ENCODE data around the gene NFIC. TPM values are rescaled to one million over a fixed set of nuclear protein-coding genes. Genes with fewer than 3 reads are reported as not detected.

Gene NFIC
- total RNA-seq, 4 donors from 2014 or later, result 102 to 236 (median 158) TPM

GRCh38 chr19:3456925-3457527 is 90.6 kb downstream of the NFIC start:
- intact Hi-C loops (cut with DNase I; ENCODE audit: low total_unique reads), result no loop called here
- H3K4me3 ChIP-seq (ENCODE audit: low read depth, poor library complexity, severe bottlenecking), result no peak overlapping the region
- DNase-seq (ENCODE audit: low spot score in 2 of 2), result no peak
- WGBS, 2 donors, result 67 to 72% methylated on average over 11 to 15 of the region's 18 CpGs
- no peak for TF ChIP-seq POLR2A (IDR thresholded peaks at IDR 0.05)
- TF ChIP-seq, protein P1, sequence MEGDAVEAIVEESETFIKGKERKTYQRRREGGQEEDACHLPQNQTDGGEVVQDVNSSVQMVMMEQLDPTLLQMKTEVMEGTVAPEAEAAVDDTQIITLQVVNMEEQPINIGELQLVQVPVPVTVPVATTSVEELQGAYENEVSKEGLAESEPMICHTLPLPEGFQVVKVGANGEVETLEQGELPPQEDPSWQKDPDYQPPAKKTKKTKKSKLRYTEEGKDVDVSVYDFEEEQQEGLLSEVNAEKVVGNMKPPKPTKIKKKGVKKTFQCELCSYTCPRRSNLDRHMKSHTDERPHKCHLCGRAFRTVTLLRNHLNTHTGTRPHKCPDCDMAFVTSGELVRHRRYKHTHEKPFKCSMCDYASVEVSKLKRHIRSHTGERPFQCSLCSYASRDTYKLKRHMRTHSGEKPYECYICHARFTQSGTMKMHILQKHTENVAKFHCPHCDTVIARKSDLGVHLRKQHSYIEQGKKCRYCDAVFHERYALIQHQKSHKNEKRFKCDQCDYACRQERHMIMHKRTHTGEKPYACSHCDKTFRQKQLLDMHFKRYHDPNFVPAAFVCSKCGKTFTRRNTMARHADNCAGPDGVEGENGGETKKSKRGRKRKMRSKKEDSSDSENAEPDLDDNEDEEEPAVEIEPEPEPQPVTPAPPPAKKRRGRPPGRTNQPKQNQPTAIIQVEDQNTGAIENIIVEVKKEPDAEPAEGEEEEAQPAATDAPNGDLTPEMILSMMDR (IDR thresholded peaks at IDR 0.05), result no peak

- TF ChIP-seq, protein P1 (IDR thresholded peaks at IDR 0.05), result no peak
- TF ChIP-seq POLR2A (IDR thresholded peaks at IDR 0.05), result no peak
- no peak overlapping the region for H3K4me3 ChIP-seq (ENCODE audit: low read depth, poor library complexity, severe bottlenecking)
- no peak for DNase-seq (ENCODE audit: low spot score in 2 of 2)
- WGBS, 2 donors, result 53 to 71% methylated on average over 21 to 22 of the region's 22 CpGs
- intact Hi-C loops (cut with DNase I; ENCODE audit: low total_unique reads), result no loop called here
Observed at GRCh38 chr19:3457528-3458228, 91.3 kb downstream of the NFIC start.

DNA sequence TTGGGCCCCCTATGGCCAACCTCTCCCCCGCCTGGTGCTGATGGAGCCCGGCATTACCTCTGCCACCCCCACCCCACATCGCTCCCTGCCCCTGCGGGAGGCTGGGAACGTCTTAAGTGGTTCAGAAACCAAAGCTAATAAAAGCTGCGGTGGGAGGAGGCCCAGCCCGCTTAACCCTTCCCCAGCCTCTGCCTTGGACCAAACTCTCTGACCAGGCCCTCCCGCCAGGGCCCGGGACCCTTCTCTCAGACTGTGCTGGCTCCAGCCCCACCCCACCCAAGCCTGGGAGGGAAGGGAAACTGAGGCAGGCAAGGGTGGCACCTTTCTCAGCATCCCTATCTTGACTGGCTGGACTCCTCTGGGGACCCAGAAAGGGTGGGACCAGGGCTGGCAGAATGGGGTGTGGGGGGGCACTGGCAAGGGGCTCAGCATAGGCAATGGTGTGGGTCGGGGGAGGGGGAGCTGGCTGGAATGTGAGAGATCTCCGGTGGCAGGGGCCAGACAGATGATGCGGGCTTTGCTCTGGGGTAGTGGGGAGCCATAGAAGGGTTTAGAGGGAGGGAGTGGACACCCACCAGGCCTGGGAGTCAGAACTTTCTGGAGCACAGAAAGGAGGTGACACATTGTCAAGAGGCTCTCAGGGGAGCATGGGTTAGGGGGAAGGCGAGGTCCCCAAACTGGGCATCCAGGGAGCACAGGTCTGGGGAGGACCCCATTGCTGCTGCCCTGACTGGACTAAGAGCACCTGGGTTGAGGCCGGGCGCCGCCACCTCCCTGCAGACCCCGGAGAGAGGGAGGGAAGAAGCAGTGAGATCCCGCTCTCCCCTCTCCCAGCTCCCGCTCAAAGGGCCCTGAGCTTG is 92.1 kb downstream of the NFIC start:
- no peak overlapping the region for H3K4me3 ChIP-seq (ENCODE audit: low read depth, poor library complexity, severe bottlenecking)
- no peak for DNase-seq (ENCODE audit: low spot score in 2 of 2)
- WGBS, 2 donors, result 69 to 73% methylated on average over 19 of the region's 19 CpGs
- intact Hi-C loops (cut with DNase I; ENCODE audit: low total_unique reads), result no loop called here
- no peak for TF ChIP-seq POLR2A (IDR thresholded peaks at IDR 0.05)

GRCh38 chr19:3459089-3459881 is 92.9 kb downstream of the NFIC start:
- H3K4me3 ChIP-seq (ENCODE audit: low read depth, poor library complexity, severe bottlenecking), result no peak overlapping the region
- no peak for TF ChIP-seq POLR2A (IDR thresholded peaks at IDR 0.05)
- TF ChIP-seq, protein P1 (IDR thresholded peaks at IDR 0.05), result no peak
- DNase-seq (ENCODE audit: low spot score in 2 of 2), result peak; percentile 82 to 95
- WGBS, 2 donors, result 49 to 51% methylated on average over 26 of the region's 26 CpGs
- intact Hi-C loops (cut with DNase I; ENCODE audit: low total_unique reads), result no loop called here

DNA sequence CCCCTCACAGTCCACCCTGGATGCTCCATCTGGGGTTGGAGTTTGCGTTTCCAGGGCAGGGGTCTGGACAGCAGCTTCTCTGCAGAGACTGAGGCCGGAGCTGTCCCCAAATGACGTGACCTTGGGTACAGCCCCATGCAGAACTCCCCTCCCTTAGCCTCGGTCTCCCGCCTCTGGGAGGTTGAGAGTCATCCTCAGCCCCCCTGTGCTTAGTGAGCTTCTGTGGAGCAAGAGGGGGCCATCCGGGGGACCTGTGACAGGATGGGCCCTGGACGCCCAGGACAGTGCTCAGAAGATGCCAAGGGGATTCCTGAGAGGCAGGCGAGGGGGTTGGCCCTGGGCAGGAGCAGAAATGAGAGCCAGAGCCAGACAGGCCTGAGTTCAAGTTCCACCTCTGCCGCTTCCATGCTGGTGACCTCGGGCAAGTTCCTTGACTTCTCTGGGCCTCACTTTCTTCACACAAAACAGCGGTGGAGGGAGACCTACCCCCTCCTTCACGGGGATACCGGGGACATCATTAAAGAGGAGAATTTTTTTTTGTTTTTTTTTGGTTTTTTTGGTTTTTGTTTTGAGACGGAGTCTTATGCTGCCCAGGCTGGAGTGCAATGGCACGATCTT is 93.7 kb downstream of the NFIC start:
- intact Hi-C loops (cut with DNase I; ENCODE audit: low total_unique reads), result no loop called here

More for the DNA sequence above, 93.7 kb downstream of the NFIC start:
- TF ChIP-seq, protein P1 (IDR thresholded peaks at IDR 0.05), result no peak
- TF ChIP-seq POLR2A (IDR thresholded peaks at IDR 0.05), result no peak
- no peak overlapping the region for H3K4me3 ChIP-seq (ENCODE audit: low read depth, poor library complexity, severe bottlenecking)
- DNase-seq (ENCODE audit: low spot score in 2 of 2), result no peak
- WGBS, 2 donors, result 73 to 77% methylated on average over 15 of the region's 15 CpGs
